ENCODE measurements around the gene PLD3.

The PLD3 gene

DNA sequence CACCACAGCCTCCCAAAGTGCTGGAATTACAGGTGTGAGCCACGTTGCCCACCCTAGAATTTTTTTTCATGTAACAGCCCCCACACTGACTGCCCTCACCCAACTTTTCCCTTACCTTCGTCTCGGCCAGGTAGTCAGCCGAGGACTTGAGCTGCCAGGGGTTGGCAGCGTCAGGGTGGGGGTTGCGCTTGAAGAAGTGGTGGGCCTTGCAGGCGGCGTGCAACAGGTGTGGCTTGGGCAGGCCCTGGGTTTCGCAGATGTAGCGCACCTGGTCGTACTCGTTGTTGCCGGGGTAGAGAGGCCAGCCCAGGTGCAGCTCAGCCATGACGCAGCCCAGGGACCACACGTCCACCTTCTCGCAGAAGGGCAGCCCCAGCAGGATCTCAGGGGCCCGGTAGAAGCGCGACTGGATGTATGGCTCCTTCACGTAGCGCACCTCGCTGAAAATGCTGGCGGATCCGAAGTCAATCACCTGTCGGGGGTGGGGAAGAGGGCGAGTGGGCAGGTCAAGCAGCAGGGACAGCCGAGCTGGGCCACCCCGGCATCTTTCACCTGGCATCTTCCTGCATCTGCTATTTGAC is 35.3 kb downstream of the PLD3 start:
- Histone ChIP-seq H3K18ac (ENCODE audit: low read length) (no peak overlapping the region), H3K4ac (ENCODE audit: low read length) (no peak overlapping the region), H2BK12ac (ENCODE audit: low read length) (no peak overlapping the region), H3K4me2 (ENCODE audit: insufficient read depth, low read length, poor library complexity, severe bottlenecking) (no peak overlapping the region), H3K36me3 (replicated peaks in 1 of 2; ENCODE audit: control insufficient read depth in 2 of 2, insufficient read depth in 2 of 2, low read length in 2 of 2) (peaks cover 13 to 14% of the 10 kb centered on the region in 2 donors), H3K27me3 (ENCODE audit: control insufficient read depth in 3 of 3, insufficient read depth in 3 of 3, low read depth in 1 of 3, low read length in 3 of 3) (no peaks in the 10 kb centered on the region), H2BK15ac (ENCODE audit: low read length) (no peak overlapping the region), H3K23ac (ENCODE audit: low read depth, low read length, poor library complexity) (peak overlapping the region; percentile 80), H2BK5ac (ENCODE audit: low read length) (no peak overlapping the region), H3K27ac (replicated peaks; ENCODE audit: low read length) (no peak overlapping the region), H3K9me3 (replicated peaks in 1 of 2; ENCODE audit: control insufficient read depth in 2 of 2, insufficient read depth in 1 of 2, low read depth in 1 of 2, low read length in 2 of 2) (peaks cover 0 to 1% of the 10 kb centered on the region in 2 donors), H3K14ac (ENCODE audit: low read length) (no peak overlapping the region), H3K79me1 (ENCODE audit: low read depth, low read length) (peaks cover 8% of the 10 kb centered on the region), H3K9ac (ENCODE audit: low read depth, low read length, poor library complexity) (no peak overlapping the region), H4K8ac (ENCODE audit: low read depth, low read length) (no peak overlapping the region), H3K4me3 (ENCODE audit: low read length in 2 of 2) (peak overlapping the region in 1 of 2 donors; percentile 46), H2AFZ (ENCODE audit: low read length) (no peak overlapping the region), H4K91ac (ENCODE audit: low read depth, low read length, poor library complexity) (no peak overlapping the region), H2BK120ac (ENCODE audit: low read depth, low read length) (no peak overlapping the region), H2AK5ac (ENCODE audit: low read depth, low read length) (no peak overlapping the region), H3K4me1 (ENCODE audit: control insufficient read depth in 2 of 2, insufficient read depth in 1 of 2, low read depth in 1 of 2, low read length in 2 of 2) (no peaks in the 10 kb centered on the region)
- no CpG with 5 or more reads among the region's 28 CpGs for WGBS, 2 donors (ENCODE audit: extremely low coverage in 2 of 2, insufficient read length in 2 of 2, insufficient replicate concordance in 1 of 2)
- DNase-seq (ENCODE audit: low spot score) = no peak

DNA sequence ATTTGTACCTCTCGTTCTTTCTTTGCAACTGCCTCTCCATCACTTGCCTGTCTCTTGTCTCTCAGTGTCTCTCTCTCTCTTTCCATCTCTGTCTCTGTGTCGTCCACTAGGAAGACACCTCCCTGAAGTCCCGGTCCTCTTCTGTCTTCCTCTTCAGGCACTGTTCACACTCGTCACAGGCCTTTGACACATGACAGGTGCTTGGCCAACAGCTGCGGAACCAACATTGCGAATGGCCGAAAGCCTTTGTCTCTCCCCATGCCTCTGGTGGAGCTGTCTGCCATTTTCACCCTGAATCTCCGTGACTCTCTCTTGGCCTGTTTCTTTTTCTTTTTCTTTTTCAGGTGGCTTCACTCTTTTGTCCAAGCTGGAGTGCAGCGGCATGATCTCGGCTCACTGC is 38.7 kb downstream of the PLD3 start:
- H3K36me3 ChIP-seq (replicated peaks in 1 of 2; ENCODE audit: control insufficient read depth in 2 of 2, insufficient read depth in 2 of 2, low read length in 2 of 2) = no peaks in the 10 kb centered on the region
- no peaks in the 10 kb centered on the region for H3K79me1 ChIP-seq (ENCODE audit: low read depth, low read length)
- no peak overlapping the region for H4K91ac ChIP-seq (ENCODE audit: low read depth, low read length, poor library complexity)
- H3K9ac ChIP-seq (ENCODE audit: low read depth, low read length, poor library complexity) = no peak overlapping the region
- H3K4me1 ChIP-seq (ENCODE audit: control insufficient read depth in 2 of 2, insufficient read depth in 1 of 2, low read depth in 1 of 2, low read length in 2 of 2) = no peaks in the 10 kb centered on the region
- no peak overlapping the region for H3K4me2 ChIP-seq (ENCODE audit: insufficient read depth, low read length, poor library complexity, severe bottlenecking)
- no peak overlapping the region for H3K27ac ChIP-seq (replicated peaks; ENCODE audit: low read length)
- no peak overlapping the region for H4K8ac ChIP-seq (ENCODE audit: low read depth, low read length)
- H2BK12ac ChIP-seq (ENCODE audit: low read length) = no peak overlapping the region
- H3K14ac ChIP-seq (ENCODE audit: low read length) = no peak overlapping the region
- WGBS, 2 donors (ENCODE audit: extremely low coverage in 2 of 2, insufficient read length in 2 of 2, insufficient replicate concordance in 1 of 2) = no CpG with 5 or more reads among the region's 10 CpGs
- no peak for DNase-seq (ENCODE audit: low spot score)
- H3K18ac ChIP-seq (ENCODE audit: low read length) = no peak overlapping the region
- H2BK5ac ChIP-seq (ENCODE audit: low read length) = no peak overlapping the region
- H2AK5ac ChIP-seq (ENCODE audit: low read depth, low read length) = no peak overlapping the region
- H3K23ac ChIP-seq (ENCODE audit: low read depth, low read length, poor library complexity) = no peak overlapping the region
- no peaks in the 10 kb centered on the region for H3K9me3 ChIP-seq (replicated peaks in 1 of 2; ENCODE audit: control insufficient read depth in 2 of 2, insufficient read depth in 1 of 2, low read depth in 1 of 2, low read length in 2 of 2)
- no peak overlapping the region for H2AFZ ChIP-seq (ENCODE audit: low read length)
- H3K4me3 ChIP-seq (ENCODE audit: low read length in 2 of 2) = no peak overlapping the region
- no peak overlapping the region for H3K4ac ChIP-seq (ENCODE audit: low read length)
- H3K27me3 ChIP-seq (ENCODE audit: control insufficient read depth in 3 of 3, insufficient read depth in 3 of 3, low read depth in 1 of 3, low read length in 3 of 3) = peaks cover 0 to 2% (median 0%) of the 10 kb centered on the region in 3 experiments
- H2BK120ac ChIP-seq (ENCODE audit: low read depth, low read length) = no peak overlapping the region
- no peak overlapping the region for H2BK15ac ChIP-seq (ENCODE audit: low read length)

DNA sequence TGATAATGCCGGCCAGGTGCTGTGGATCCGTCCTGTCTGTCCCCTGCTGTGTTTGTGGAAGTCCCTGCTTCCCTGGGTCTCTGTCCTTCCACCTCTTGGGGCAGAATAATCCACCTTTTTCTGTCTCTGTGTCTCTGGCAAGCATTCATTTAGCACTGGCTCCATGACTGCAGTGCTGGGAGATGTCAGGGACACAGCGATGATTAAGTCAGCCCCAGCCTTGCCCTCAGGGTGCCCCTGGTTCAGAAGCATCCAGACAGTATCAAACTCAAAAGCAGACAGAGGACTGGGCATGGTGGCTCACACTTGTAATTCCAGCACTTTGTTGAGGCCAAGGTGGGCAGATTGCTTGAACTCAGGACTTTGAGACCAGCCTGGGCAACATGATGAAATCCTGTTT is 40.0 kb downstream of the PLD3 start:
- Histone ChIP-seq H3K14ac (ENCODE audit: low read length) (no peak overlapping the region), H2AFZ (ENCODE audit: low read length) (no peak overlapping the region), H3K4me2 (ENCODE audit: insufficient read depth, low read length, poor library complexity, severe bottlenecking) (no peak overlapping the region), H3K27me3 (ENCODE audit: control insufficient read depth in 3 of 3, insufficient read depth in 3 of 3, low read depth in 1 of 3, low read length in 3 of 3) (peaks cover 0 to 5% (median 0%) of the 10 kb centered on the region in 3 experiments), H3K36me3 (replicated peaks in 1 of 2; ENCODE audit: control insufficient read depth in 2 of 2, insufficient read depth in 2 of 2, low read length in 2 of 2) (no peaks in the 10 kb centered on the region), H3K27ac (replicated peaks; ENCODE audit: low read length) (no peak overlapping the region), H3K4ac (ENCODE audit: low read length) (no peak overlapping the region), H3K9me3 (replicated peaks in 1 of 2; ENCODE audit: control insufficient read depth in 2 of 2, insufficient read depth in 1 of 2, low read depth in 1 of 2, low read length in 2 of 2) (no peaks in the 10 kb centered on the region), H2BK15ac (ENCODE audit: low read length) (no peak overlapping the region), H4K91ac (ENCODE audit: low read depth, low read length, poor library complexity) (no peak overlapping the region), H2AK5ac (ENCODE audit: low read depth, low read length) (no peak overlapping the region), H3K4me3 (ENCODE audit: low read length in 2 of 2) (no peak overlapping the region), H2BK12ac (ENCODE audit: low read length) (no peak overlapping the region), H3K4me1 (ENCODE audit: control insufficient read depth in 2 of 2, insufficient read depth in 1 of 2, low read depth in 1 of 2, low read length in 2 of 2) (no peaks in the 10 kb centered on the region), H2BK120ac (ENCODE audit: low read depth, low read length) (no peak overlapping the region), H3K18ac (ENCODE audit: low read length) (peak overlapping the region; percentile 11), H3K9ac (ENCODE audit: low read depth, low read length, poor library complexity) (no peak overlapping the region), H2BK5ac (ENCODE audit: low read length) (no peak overlapping the region), H3K23ac (ENCODE audit: low read depth, low read length, poor library complexity) (no peak overlapping the region), H3K79me1 (ENCODE audit: low read depth, low read length) (no peaks in the 10 kb centered on the region), H4K8ac (ENCODE audit: low read depth, low read length) (no peak overlapping the region)
- DNase-seq (ENCODE audit: low spot score) = no peak
- WGBS, 2 donors (ENCODE audit: extremely low coverage in 2 of 2, insufficient read length in 2 of 2, insufficient replicate concordance in 1 of 2) = no CpG with 5 or more reads among the region's 3 CpGs

DNA sequence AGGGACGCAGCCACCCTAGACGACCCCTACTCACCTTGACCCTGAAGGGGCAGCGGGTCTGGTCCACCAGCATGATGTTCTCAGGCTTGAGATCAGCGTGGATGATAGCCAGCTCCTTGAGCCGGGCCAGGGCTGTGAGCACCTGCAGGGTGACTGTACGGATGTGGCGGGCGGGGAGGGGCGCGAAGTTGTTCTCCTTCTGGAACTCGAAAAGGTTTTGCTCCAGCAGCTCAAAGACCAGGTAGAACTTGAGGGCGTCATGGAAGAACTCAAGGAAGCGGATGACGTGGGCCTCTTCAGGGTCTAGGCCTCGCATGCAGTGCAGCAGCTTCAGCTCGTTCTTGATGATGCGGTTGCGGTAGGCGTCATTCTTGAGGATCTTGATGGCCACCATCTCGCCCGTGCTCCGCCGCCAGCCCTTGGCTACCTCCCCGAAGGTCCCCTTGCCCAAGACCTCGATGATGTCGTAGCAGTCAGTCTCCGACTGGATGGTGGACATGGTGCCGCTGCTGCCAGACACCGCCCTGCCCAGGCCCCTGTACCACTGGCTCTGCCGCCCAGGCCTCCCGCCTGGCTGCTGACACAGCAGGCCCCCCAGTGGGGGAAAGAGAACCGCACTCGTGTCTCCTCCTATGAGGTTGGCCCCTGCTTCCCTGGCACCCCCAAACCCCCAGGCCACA is 41.0 kb downstream of the PLD3 start:
- Histone ChIP-seq H3K9ac (ENCODE audit: low read depth, low read length, poor library complexity) (no peak overlapping the region), H3K9me3 (replicated peaks in 1 of 2; ENCODE audit: control insufficient read depth in 2 of 2, insufficient read depth in 1 of 2, low read depth in 1 of 2, low read length in 2 of 2) (no peaks in the 10 kb centered on the region), H4K91ac (ENCODE audit: low read depth, low read length, poor library complexity) (no peak overlapping the region), H3K4me3 (ENCODE audit: low read length in 2 of 2) (no peak overlapping the region), H3K18ac (ENCODE audit: low read length) (peak overlapping the region; percentile 64), H3K27ac (replicated peaks; ENCODE audit: low read length) (no peak overlapping the region), H4K8ac (ENCODE audit: low read depth, low read length) (no peak overlapping the region), H2AK5ac (ENCODE audit: low read depth, low read length) (peak overlapping the region; percentile 54), H3K14ac (ENCODE audit: low read length) (peak overlapping the region; percentile 56), H2BK12ac (ENCODE audit: low read length) (peak overlapping the region; percentile 2), H2AFZ (ENCODE audit: low read length) (no peak overlapping the region), H3K79me1 (ENCODE audit: low read depth, low read length) (no peaks in the 10 kb centered on the region), H3K27me3 (ENCODE audit: control insufficient read depth in 3 of 3, insufficient read depth in 3 of 3, low read depth in 1 of 3, low read length in 3 of 3) (peaks cover 0 to 5% (median 0%) of the 10 kb centered on the region in 3 experiments), H2BK120ac (ENCODE audit: low read depth, low read length) (no peak overlapping the region), H3K4me2 (ENCODE audit: insufficient read depth, low read length, poor library complexity, severe bottlenecking) (no peak overlapping the region), H2BK15ac (ENCODE audit: low read length) (no peak overlapping the region), H3K4me1 (ENCODE audit: control insufficient read depth in 2 of 2, insufficient read depth in 1 of 2, low read depth in 1 of 2, low read length in 2 of 2) (no peaks in the 10 kb centered on the region), H3K23ac (ENCODE audit: low read depth, low read length, poor library complexity) (peak overlapping the region; percentile 34), H3K36me3 (replicated peaks in 1 of 2; ENCODE audit: control insufficient read depth in 2 of 2, insufficient read depth in 2 of 2, low read length in 2 of 2) (no peaks in the 10 kb centered on the region), H3K4ac (ENCODE audit: low read length) (peak overlapping the region; percentile 84), H2BK5ac (ENCODE audit: low read length) (peak overlapping the region; percentile 48)
- WGBS, 2 donors (ENCODE audit: extremely low coverage in 2 of 2, insufficient read length in 2 of 2, insufficient replicate concordance in 1 of 2) = no CpG with 5 or more reads among the region's 33 CpGs
- no peak for DNase-seq (ENCODE audit: low spot score)
